GM19043 (cell line): Measurements from ENCODE around the gene EIF5.

Source experiments
- ATAC-seq: cut with Tn5 transposase; IDR thresholded peaks from one replicate; pipeline ENCODE4 v1.9.1; 2021; ENCODE audit warnings: low read depth; ENCODE audit not compliant: unreplicated experiment

The EIF5 gene

GRCh38 chr14:103360548-103360947, 26.5 kb downstream of the EIF5 start:
- ATAC-seq = no peak

GRCh38 chr14:103361867-103362266, 27.8 kb downstream of the EIF5 start:
- no peak for ATAC-seq

GRCh38 chr14:103362780-103363179, 28.7 kb downstream of the EIF5 start:
- no peak for ATAC-seq

- no peak for ATAC-seq
These were observed 32.7 kb downstream of the EIF5 start for GRCh38 chr14:103366741-103367140.

GRCh38 chr14:103367995-103368394, 34.0 kb downstream of the EIF5 start:
- ATAC-seq = no peak

- no peak for ATAC-seq
These were observed 36.0 kb downstream of the EIF5 start for GRCh38 chr14:103370087-103370486.

GRCh38 chr14:103372017-103372416, 38.0 kb downstream of the EIF5 start:
- no peak for ATAC-seq

- ATAC-seq = no peak
These were observed 38.7 kb downstream of the EIF5 start for GRCh38 chr14:103372552-103373304.

GRCh38 chr14:103374121-103374520, 40.1 kb downstream of the EIF5 start:
- ATAC-seq = no peak

GRCh38 chr14:103377522-103378037, 43.5 kb downstream of the EIF5 start:
- ATAC-seq = no peak

- ATAC-seq = no peak
These were observed 44.2 kb downstream of the EIF5 start for GRCh38 chr14:103378038-103378854.

GRCh38 chr14:103380719-103381377, 46.8 kb downstream of the EIF5 start:
- ATAC-seq = no peak

- ATAC-seq = no peak
These were observed 48.3 kb downstream of the EIF5 start for GRCh38 chr14:103382376-103382775.

- peak; percentile 2 for ATAC-seq
These were observed 50.6 kb downstream of the EIF5 start for GRCh38 chr14:103384450-103385151.

GRCh38 chr14:103385152-103385928, 51.3 kb downstream of the EIF5 start, which contains the start of gene MARK3:
Gene MARK3 (plus strand): TSS chr14:103385415. CDS start chr14:103386030, 615 bp downstream.
- ATAC-seq = peak; percentile 95

GRCh38 chr14:103385929-103386712, 52.1 kb downstream of the EIF5 start:
- peak; percentile 7 for ATAC-seq

- ATAC-seq = no peak
These were observed 52.8 kb downstream of the EIF5 start for GRCh38 chr14:103386713-103387329.

- ATAC-seq = no peak
These were observed 54.6 kb downstream of the EIF5 start for GRCh38 chr14:103388664-103389063.
